Memory B cell (primary cell): Measurements from ENCODE around the gene RPH3AL.

Experiments
- ATAC-seq: fragments of 150-1000 bp; cut with Tn5 transposase; 2 replicates; pipeline ENCODE4 v1.10.0; 2021; ENCODE audit warnings: low read depth, mild to moderate bottlenecking, moderate library complexity
- DNase-seq, 2 donors: peaks; one replicate each; pipeline ENCODE4 v3.0.0; 2022; ENCODE audit warnings: low spot score in 2 of 2
- H3K27ac Mint-ChIP-seq: one replicate; pipeline ENCODE4 v1.8.0; 2022; ENCODE audit warnings: mild to moderate bottlenecking, moderate library complexity, mixed read lengths
- H3K27me3 Mint-ChIP-seq: one replicate; pipeline ENCODE4 v1.8.0; 2022; ENCODE audit warnings: mixed read lengths
- H3K36me3 Mint-ChIP-seq: one replicate; pipeline ENCODE4 v1.8.0; 2022; ENCODE audit warnings: mild to moderate bottlenecking, mixed read lengths
- H3K4me1 Mint-ChIP-seq: one replicate; pipeline ENCODE4 v1.8.0; 2022; ENCODE audit warnings: mixed read lengths
- H3K4me3 Mint-ChIP-seq: one replicate; pipeline ENCODE4 v1.8.0; 2022; ENCODE audit warnings: mild to moderate bottlenecking, moderate library complexity, mixed read lengths
- H3K9me3 Mint-ChIP-seq: one replicate; pipeline ENCODE4 v1.8.0; 2022; ENCODE audit warnings: mixed read lengths

Gene RPH3AL

DNA sequence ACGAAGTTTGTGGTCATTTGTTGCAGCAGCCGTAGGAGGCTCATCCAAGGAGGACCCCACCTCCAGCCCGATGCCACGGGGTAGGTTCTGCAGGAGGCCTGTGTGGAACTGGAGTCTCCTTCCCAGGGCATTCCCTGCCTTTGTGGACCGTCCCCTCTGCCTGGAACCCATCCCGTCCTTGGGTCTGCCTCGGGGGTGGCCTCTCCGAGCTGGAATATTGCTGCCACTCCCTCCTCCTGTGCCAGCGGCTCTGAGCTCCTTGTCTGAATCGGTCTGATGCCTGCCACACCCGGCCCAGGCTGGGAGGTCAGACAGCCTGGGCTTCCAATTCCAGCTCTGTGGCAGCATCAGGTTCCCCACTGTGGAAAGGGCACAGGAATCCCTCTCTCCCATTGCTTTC is 189.9 kb downstream of the RPH3AL start:
- Mint-ChIP-seq H3K4me3 (no peak overlapping the region), H3K9me3 (no peaks in the 10 kb centered on the region), H3K27me3 (peaks cover 10% of the 10 kb centered on the region), H3K36me3 (no peaks in the 10 kb centered on the region), H3K4me1 (no peaks in the 10 kb centered on the region), H3K27ac (no peak overlapping the region)
- DNase-seq (no peak), ATAC-seq (no peak)
